Pons (tissue), 1 donor: ENCODE data around the gene ANKRD6.
A peak's percentile ranks its signal among the peaks of the same experiment; 100 is the strongest.

Experiments
- DNase-seq: peaks from one replicate; pipeline ENCODE4 v3.0.0-alpha.2; 2016; ENCODE audit warnings: low spot score

ANKRD6 gene

GRCh38 chr6:89509777-89510281 is 76.9 kb downstream of the ANKRD6 start:
- no peak for DNase-seq

- DNase-seq: no peak
Observed at GRCh38 chr6:89510393-89510792, 77.4 kb downstream of the ANKRD6 start.

GRCh38 chr6:89518352-89519055 is 85.6 kb downstream of the ANKRD6 start:
- no peak for DNase-seq

- no peak for DNase-seq
Observed at GRCh38 chr6:89520736-89521135, 87.8 kb downstream of the ANKRD6 start.

GRCh38 chr6:89522778-89523177 is 89.8 kb downstream of the ANKRD6 start:
- no peak for DNase-seq

- DNase-seq: no peak
Observed at GRCh38 chr6:89525786-89526562, 93.0 kb downstream of the ANKRD6 start.

- no peak for DNase-seq
Observed at GRCh38 chr6:89526563-89526869, 93.6 kb downstream of the ANKRD6 start.

GRCh38 chr6:89527634-89528033 is 94.7 kb downstream of the ANKRD6 start:
- no peak for DNase-seq

GRCh38 chr6:89528866-89529265 is 95.9 kb downstream of the ANKRD6 start:
- DNase-seq: no peak

GRCh38 chr6:89530982-89531381 is 98.0 kb downstream of the ANKRD6 start:
- no peak for DNase-seq

- DNase-seq: no peak
Observed at GRCh38 chr6:89536231-89536630, 103.3 kb downstream of the ANKRD6 start.

- no peak for DNase-seq
Observed at GRCh38 chr6:89539779-89540178, 106.8 kb downstream of the ANKRD6 start.

- DNase-seq: no peak
Observed at GRCh38 chr6:89542081-89542857, 109.3 kb downstream of the ANKRD6 start.

GRCh38 chr6:89542866-89543265 is 109.9 kb downstream of the ANKRD6 start:
- no peak for DNase-seq

GRCh38 chr6:89547281-89547680 is 114.3 kb downstream of the ANKRD6 start:
- no peak for DNase-seq

- DNase-seq: no peak
Observed at GRCh38 chr6:89553431-89553830, 120.5 kb downstream of the ANKRD6 start.

- DNase-seq: no peak
Observed at GRCh38 chr6:89554106-89554505, 121.2 kb downstream of the ANKRD6 start.

GRCh38 chr6:89555031-89555430 is 122.1 kb downstream of the ANKRD6 start:
- DNase-seq: no peak

GRCh38 chr6:89555806-89556205 is 122.9 kb downstream of the ANKRD6 start:
- no peak for DNase-seq

- DNase-seq: no peak
Observed at GRCh38 chr6:89559487-89559886, 126.5 kb downstream of the ANKRD6 start.

GRCh38 chr6:89562093-89562973 is 129.4 kb downstream of the ANKRD6 start:
- peak; percentile 65 for DNase-seq

- no peak for DNase-seq
Observed at GRCh38 chr6:89563866-89564265, 130.9 kb downstream of the ANKRD6 start.
